Measurements from ENCODE around the gene STIM2. TPM values are rescaled to one million over a fixed set of nuclear protein-coding genes. Genes with fewer than 3 reads are reported as not detected.

STIM2 gene
- total RNA-seq, 1 donor from 2014 or later = 35.5 TPM

DNA sequence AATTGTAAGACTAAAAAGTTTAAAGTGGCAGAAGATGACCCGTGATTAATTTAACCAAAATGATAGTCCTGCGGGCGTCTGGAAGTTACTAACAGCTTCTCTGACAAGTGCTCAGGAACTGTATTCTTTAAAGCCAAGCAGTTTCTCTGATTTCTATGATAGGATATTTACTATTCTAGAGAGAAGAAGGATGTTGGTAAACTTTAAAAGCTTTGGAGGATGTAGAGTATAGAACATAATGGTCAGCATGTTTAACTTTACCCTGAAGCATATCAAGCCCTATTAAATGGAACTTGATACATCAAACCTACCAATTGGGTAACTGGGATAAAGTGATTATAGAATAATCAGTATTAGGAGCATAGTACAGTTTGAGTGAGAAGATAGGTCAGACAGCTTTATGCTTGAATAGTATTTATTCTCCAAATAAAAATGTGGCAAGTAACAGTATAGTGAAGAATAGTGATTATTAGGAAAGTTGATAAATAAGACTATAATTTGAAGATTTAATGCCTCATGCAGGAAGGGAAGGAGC lies 1.8 kb downstream of the STIM2 start:
- intact Hi-C loops (cut with micrococcal nuclease) = loop anchor here (5.0 to 10.0 kb wide), 4 partner anchors 35 to 948 kb away; partner anchors contain the start of gene SMIM20
- H3K4me1 Mint-ChIP-seq (ENCODE audit: low read depth) = peaks cover 52% of the 10 kb centered on the region
- peaks cover 7% of the 10 kb centered on the region for H3K36me3 Mint-ChIP-seq (ENCODE audit: low read depth)
- H3K4me3 Mint-ChIP-seq (ENCODE audit: low read depth) = peak overlapping the region; percentile 93
- no peak overlapping the region for H3K27ac Mint-ChIP-seq
- no peaks in the 10 kb centered on the region for H3K9me3 Mint-ChIP-seq
- no peak for DNase-seq (ENCODE audit: low spot score)
- H3K27me3 Mint-ChIP-seq (ENCODE audit: low read depth) = no peaks in the 10 kb centered on the region

- intact Hi-C loops (cut with micrococcal nuclease) = loop anchor here (5.0 to 10.0 kb wide), 4 partner anchors 34 to 949 kb away; partner anchors contain the start of gene SMIM20
- DNase-seq (ENCODE audit: low spot score) = no peak
- peaks cover 7% of the 10 kb centered on the region for H3K36me3 Mint-ChIP-seq (ENCODE audit: low read depth)
- peaks cover 56% of the 10 kb centered on the region for H3K4me1 Mint-ChIP-seq (ENCODE audit: low read depth)
- no peak overlapping the region for H3K27ac Mint-ChIP-seq
- no peaks in the 10 kb centered on the region for H3K27me3 Mint-ChIP-seq (ENCODE audit: low read depth)
- H3K4me3 Mint-ChIP-seq (ENCODE audit: low read depth) = no peak overlapping the region
- H3K9me3 Mint-ChIP-seq = no peaks in the 10 kb centered on the region
Measured at GRCh38 chr4:26863512-26863911, 2.9 kb downstream of the STIM2 start.

- H3K27me3 Mint-ChIP-seq (ENCODE audit: low read depth) = no peaks in the 10 kb centered on the region
- H3K4me3 Mint-ChIP-seq (ENCODE audit: low read depth) = no peak overlapping the region
- H3K4me1 Mint-ChIP-seq (ENCODE audit: low read depth) = peaks cover 48% of the 10 kb centered on the region
- peaks cover 9% of the 10 kb centered on the region for H3K36me3 Mint-ChIP-seq (ENCODE audit: low read depth)
- no peaks in the 10 kb centered on the region for H3K9me3 Mint-ChIP-seq
- DNase-seq (ENCODE audit: low spot score) = no peak
- intact Hi-C loops (cut with micrococcal nuclease) = loop anchor here (5.0 to 10.0 kb wide), 4 partner anchors 32 to 950 kb away; partner anchors contain the start of gene SMIM20
- H3K27ac Mint-ChIP-seq = no peak overlapping the region
Measured at GRCh38 chr4:26864899-26865298, 4.3 kb downstream of the STIM2 start.

DNA sequence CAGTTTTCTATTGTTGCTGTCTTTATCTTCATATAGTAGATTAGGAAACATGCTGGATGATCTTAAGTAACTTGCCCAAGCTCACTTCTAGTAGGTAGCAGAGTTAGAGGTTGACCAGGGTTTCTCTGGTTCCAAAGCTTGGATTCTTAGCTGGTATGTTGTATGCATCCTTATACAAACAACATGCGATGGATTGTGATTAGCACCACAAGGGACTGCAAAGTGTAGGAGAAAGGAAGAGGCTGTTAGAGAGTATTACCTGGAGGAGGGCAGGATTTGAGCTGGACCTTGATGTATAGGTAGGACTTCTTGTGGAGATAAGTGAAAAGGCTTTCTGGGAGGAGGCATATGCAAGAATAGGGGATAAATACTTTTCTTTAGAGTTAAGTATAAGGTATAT lies 5.6 kb downstream of the STIM2 start:
- peaks cover 12% of the 10 kb centered on the region for H3K36me3 Mint-ChIP-seq (ENCODE audit: low read depth)
- no peak for DNase-seq (ENCODE audit: low spot score)
- no peaks in the 10 kb centered on the region for H3K27me3 Mint-ChIP-seq (ENCODE audit: low read depth)
- intact Hi-C loops (cut with micrococcal nuclease) = loop anchor here (10.0 kb wide), 3 partner anchors 411 to 951 kb away; partner anchors contain the start of gene SMIM20
- H3K9me3 Mint-ChIP-seq = no peaks in the 10 kb centered on the region
- no peak overlapping the region for H3K4me3 Mint-ChIP-seq (ENCODE audit: low read depth)
- peaks cover 55% of the 10 kb centered on the region for H3K4me1 Mint-ChIP-seq (ENCODE audit: low read depth)
- no peak overlapping the region for H3K27ac Mint-ChIP-seq

DNA sequence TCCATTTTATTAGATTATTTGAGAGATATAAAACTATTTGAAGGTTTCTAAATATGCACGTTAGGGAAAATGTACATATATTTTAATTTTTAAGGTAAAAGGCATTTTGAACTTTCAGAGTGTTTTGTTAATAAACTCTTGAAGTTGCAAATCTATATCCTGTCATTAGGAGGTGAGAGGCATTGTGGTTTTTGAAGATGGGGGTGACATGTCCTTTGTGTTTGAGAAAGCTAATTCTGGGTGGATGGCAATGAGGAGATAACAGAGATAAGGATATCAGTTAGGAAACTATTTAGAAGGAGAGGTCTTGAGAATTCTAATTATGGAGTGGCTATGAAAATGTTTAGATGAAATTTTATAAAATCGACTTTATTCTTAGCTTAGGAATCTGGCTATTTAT lies 6.1 kb downstream of the STIM2 start:
- H3K27ac Mint-ChIP-seq = no peak overlapping the region
- H3K4me1 Mint-ChIP-seq (ENCODE audit: low read depth) = peaks cover 60% of the 10 kb centered on the region
- no peaks in the 10 kb centered on the region for H3K27me3 Mint-ChIP-seq (ENCODE audit: low read depth)
- peaks cover 12% of the 10 kb centered on the region for H3K36me3 Mint-ChIP-seq (ENCODE audit: low read depth)
- no peak overlapping the region for H3K4me3 Mint-ChIP-seq (ENCODE audit: low read depth)
- no peaks in the 10 kb centered on the region for H3K9me3 Mint-ChIP-seq
- no peak for DNase-seq (ENCODE audit: low spot score)
- intact Hi-C loops (cut with micrococcal nuclease) = loop anchor here (10.0 kb wide), 3 partner anchors 412 to 952 kb away; partner anchors contain the start of gene SMIM20

DNA sequence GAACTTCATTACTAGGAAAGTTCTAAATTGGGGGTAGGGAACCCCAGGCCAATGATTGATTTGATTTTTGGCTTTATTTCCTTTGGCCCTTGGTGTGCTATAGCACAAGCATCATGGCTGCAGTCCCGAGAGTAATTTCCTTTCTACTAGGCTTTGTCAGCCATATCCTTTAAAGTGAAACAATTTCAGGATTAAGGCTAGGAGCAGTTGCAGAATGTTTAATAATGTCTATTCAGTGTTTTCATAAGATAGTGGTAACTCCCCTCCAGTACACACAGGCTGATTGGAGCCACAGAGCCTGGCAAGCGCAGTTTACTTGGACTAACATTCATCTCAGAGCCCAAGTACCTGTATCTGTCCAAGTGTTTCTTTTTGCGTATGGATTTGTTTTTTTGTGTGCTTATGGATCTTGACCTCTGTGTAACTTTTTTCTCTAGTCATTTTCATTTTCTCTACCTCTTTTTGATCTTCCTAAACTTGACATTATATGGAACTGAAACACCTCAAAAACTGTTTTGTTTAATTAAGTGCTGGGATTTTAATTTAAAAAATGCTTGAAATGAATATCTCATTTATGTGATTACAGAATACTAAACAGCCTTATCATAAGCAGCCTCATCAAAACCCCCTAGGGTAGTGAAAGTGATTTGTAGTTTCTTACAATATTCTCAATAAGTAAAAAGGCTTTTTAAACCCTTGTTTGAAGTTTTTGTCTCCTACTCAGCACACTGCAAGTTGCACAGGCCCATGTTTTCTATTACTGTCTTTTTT lies 7.5 kb downstream of the STIM2 start:
- Mint-ChIP-seq H3K4me3 (ENCODE audit: low read depth) (no peak overlapping the region), H3K36me3 (ENCODE audit: low read depth) (peaks cover 12% of the 10 kb centered on the region), H3K27me3 (ENCODE audit: low read depth) (no peaks in the 10 kb centered on the region), H3K9me3 (no peaks in the 10 kb centered on the region), H3K4me1 (ENCODE audit: low read depth) (peaks cover 63% of the 10 kb centered on the region), H3K27ac (no peak overlapping the region)
- intact Hi-C loops (cut with micrococcal nuclease) = loop anchor here (10.0 kb wide), 3 partner anchors 413 to 953 kb away; partner anchors contain the start of gene SMIM20
- no peak for DNase-seq (ENCODE audit: low spot score)

- H3K4me1 Mint-ChIP-seq (ENCODE audit: low read depth) = peaks cover 57% of the 10 kb centered on the region
- DNase-seq (ENCODE audit: low spot score) = no peak
- intact Hi-C loops (cut with micrococcal nuclease) = no loop called here
Measured at GRCh38 chr4:26870576-26871262, 10.1 kb downstream of the STIM2 start.

GRCh38 chr4:26871611-26872010 lies 11.0 kb downstream of the STIM2 start:
- H3K27ac Mint-ChIP-seq = no peak overlapping the region
- no peaks in the 10 kb centered on the region for H3K9me3 Mint-ChIP-seq
- H3K4me3 Mint-ChIP-seq (ENCODE audit: low read depth) = no peak overlapping the region

More at GRCh38 chr4:26870576-26871262, 10.1 kb downstream of the STIM2 start:
- H3K27ac Mint-ChIP-seq = no peak overlapping the region
- no peaks in the 10 kb centered on the region for H3K27me3 Mint-ChIP-seq (ENCODE audit: low read depth)
- no peak overlapping the region for H3K4me3 Mint-ChIP-seq (ENCODE audit: low read depth)
- H3K36me3 Mint-ChIP-seq (ENCODE audit: low read depth) = peaks cover 5% of the 10 kb centered on the region
- no peaks in the 10 kb centered on the region for H3K9me3 Mint-ChIP-seq

DNA sequence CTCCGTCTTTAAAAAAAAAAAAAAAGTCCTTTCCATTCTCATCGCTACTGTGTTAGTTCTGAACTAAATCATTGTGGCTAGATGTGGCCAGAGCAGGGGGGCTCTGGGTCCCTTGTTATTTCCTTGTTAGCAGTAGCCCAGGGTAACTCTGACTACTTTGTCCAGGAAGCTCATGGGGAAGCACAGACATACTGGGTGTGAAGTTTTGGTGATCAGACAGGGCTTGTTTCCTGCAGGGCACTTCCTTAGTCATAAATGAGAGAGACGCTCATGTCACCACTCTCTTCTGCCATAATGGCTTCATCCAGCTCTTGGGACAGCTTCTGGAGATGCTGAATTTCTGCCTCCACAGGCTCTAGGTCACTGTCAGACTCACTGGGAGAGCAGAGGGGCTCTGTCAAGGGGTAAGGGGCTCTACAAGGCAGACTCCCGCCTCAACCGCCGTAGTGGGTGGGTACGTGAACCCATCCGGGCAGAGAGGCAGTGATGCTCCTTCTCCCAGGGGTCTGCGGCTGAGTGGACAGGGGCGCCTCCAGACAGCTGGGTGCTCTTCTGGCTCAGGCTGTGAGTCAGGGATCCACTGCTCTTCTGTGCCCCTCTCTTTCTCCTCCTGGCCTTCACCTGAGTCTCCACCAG lies 12.9 kb downstream of the STIM2 start:
- peak overlapping the region; percentile 70 for H3K27ac Mint-ChIP-seq
- peaks cover 7% of the 10 kb centered on the region for H3K9me3 Mint-ChIP-seq
- no peak overlapping the region for H3K4me3 Mint-ChIP-seq (ENCODE audit: low read depth)
- intact Hi-C loops (cut with micrococcal nuclease) = loop anchor here (1.0 kb wide), 2 partner anchors 11 to 13 kb away; partner anchors contain the start of gene STIM2
- H3K36me3 Mint-ChIP-seq (ENCODE audit: low read depth) = peaks cover 19% of the 10 kb centered on the region
- H3K4me1 Mint-ChIP-seq (ENCODE audit: low read depth) = peaks cover 57% of the 10 kb centered on the region
- peak; percentile 43 for DNase-seq (ENCODE audit: low spot score)
- no peaks in the 10 kb centered on the region for H3K27me3 Mint-ChIP-seq (ENCODE audit: low read depth)

More at GRCh38 chr4:26871611-26872010, 11.0 kb downstream of the STIM2 start:
- peaks cover 7% of the 10 kb centered on the region for H3K36me3 Mint-ChIP-seq (ENCODE audit: low read depth)
- peaks cover 52% of the 10 kb centered on the region for H3K4me1 Mint-ChIP-seq (ENCODE audit: low read depth)
- no peaks in the 10 kb centered on the region for H3K27me3 Mint-ChIP-seq (ENCODE audit: low read depth)
- no peak for DNase-seq (ENCODE audit: low spot score)
- intact Hi-C loops (cut with micrococcal nuclease) = no loop called here

- intact Hi-C loops (cut with micrococcal nuclease) = no loop called here
Measured at GRCh38 chr4:26874110-26874509, 13.5 kb downstream of the STIM2 start.

DNA sequence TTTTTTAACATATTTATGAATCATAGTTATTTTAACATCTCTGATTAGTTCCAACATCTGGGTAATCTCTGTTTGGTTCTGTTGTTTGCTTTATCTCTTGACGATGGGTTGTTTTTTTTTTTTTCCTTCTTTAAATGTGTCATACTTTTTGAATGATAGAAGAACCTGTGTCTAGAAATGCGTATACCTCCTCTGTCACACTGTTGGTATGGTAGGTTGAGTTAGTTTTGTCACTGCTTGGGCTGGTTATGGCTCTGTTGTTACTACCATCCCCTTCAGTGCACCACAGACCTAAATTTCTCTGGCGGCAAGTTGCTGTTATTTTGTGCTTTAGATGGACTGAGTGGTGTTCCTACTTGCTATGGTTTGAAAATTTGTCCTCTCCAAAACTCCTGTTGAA lies 16.8 kb downstream of the STIM2 start:
- H3K36me3 Mint-ChIP-seq (ENCODE audit: low read depth) = peaks cover 23% of the 10 kb centered on the region
- H3K4me1 Mint-ChIP-seq (ENCODE audit: low read depth) = peaks cover 57% of the 10 kb centered on the region
- intact Hi-C loops (cut with micrococcal nuclease) = no loop called here
- H3K27ac Mint-ChIP-seq = no peak overlapping the region
- no peak for DNase-seq (ENCODE audit: low spot score)
- H3K27me3 Mint-ChIP-seq (ENCODE audit: low read depth) = no peaks in the 10 kb centered on the region
- no peak overlapping the region for H3K4me3 Mint-ChIP-seq (ENCODE audit: low read depth)
- H3K9me3 Mint-ChIP-seq = peaks cover 7% of the 10 kb centered on the region

More at GRCh38 chr4:26874110-26874509, 13.5 kb downstream of the STIM2 start:
- peaks cover 25% of the 10 kb centered on the region for H3K36me3 Mint-ChIP-seq (ENCODE audit: low read depth)
- H3K27me3 Mint-ChIP-seq (ENCODE audit: low read depth) = no peaks in the 10 kb centered on the region
- peaks cover 7% of the 10 kb centered on the region for H3K9me3 Mint-ChIP-seq
- DNase-seq (ENCODE audit: low spot score) = no peak
- no peak overlapping the region for H3K4me3 Mint-ChIP-seq (ENCODE audit: low read depth)
- no peak overlapping the region for H3K27ac Mint-ChIP-seq
- H3K4me1 Mint-ChIP-seq (ENCODE audit: low read depth) = peaks cover 59% of the 10 kb centered on the region

DNA sequence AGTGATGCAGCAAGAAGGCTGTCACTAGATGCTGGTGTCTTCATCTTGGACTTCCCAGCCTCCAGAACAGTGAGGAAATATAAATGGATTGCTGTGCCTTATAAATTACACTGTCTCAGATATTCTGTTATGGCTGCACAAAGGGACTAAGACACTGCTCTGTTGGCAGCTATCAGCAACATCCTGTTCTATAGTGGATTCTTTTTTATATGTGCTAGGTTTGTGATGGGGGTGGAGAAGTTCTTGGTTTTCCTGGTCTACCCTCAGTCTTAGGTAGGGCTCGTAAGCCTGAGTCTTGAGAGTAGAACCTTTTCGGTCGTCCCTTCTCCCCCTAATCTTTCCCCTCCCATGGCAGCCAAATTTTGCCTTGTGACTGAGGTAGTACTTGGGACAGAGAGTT lies 17.3 kb downstream of the STIM2 start:
- no peaks in the 10 kb centered on the region for H3K27me3 Mint-ChIP-seq (ENCODE audit: low read depth)
- no peak overlapping the region for H3K27ac Mint-ChIP-seq
- no peak overlapping the region for H3K4me3 Mint-ChIP-seq (ENCODE audit: low read depth)
- no peak for DNase-seq (ENCODE audit: low spot score)
- intact Hi-C loops (cut with micrococcal nuclease) = no loop called here
- peaks cover 23% of the 10 kb centered on the region for H3K36me3 Mint-ChIP-seq (ENCODE audit: low read depth)
- peaks cover 7% of the 10 kb centered on the region for H3K9me3 Mint-ChIP-seq
- peaks cover 52% of the 10 kb centered on the region for H3K4me1 Mint-ChIP-seq (ENCODE audit: low read depth)

All from activated T-helper 2 cell treated with anti-CD3 and anti-CD28 coated beads, Interferon-gamma antibody, Interleukin-2, Interleukin-4, amounts not matched to agents 10 μg/mL and 5 μg/mL and 100 μg/mL, durations not matched to agents 14 hours and 24 hours and 36 hours (primary cell).